ENCODE data around the gene HPSE2. TPM values are rescaled to one million over a fixed set of nuclear protein-coding genes. Genes with fewer than 3 reads are reported as not detected.

The HPSE2 gene
- total RNA-seq, 2 donors from 2014 or later: 0.76 to 2.8 TPM

GRCh38 chr10:98613446-98613845 is 622.2 kb downstream of the HPSE2 start:
- ATAC-seq: no peak
- intact Hi-C loops (cut with DNase I, micrococcal nuclease): no loop called here
- DNase-seq: no peak

DNA sequence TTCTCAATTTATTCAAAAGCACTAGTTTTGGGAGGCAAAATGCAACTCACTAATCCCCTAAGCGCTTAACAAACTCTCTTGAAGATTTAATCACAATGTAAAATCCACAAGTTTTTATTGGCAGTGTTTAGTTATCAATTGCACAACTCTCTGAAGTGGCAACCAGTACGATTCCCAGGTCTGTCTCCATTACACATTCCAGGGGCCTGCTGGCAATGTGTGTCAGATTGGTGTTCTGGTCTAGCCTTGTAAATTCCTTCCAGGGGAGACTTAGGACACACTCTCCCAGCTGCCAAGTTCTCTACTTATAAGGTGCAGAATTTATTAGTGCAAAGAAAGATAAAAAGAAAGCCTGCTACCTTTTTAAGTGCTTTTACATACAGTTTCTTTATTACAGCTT is 624.2 kb downstream of the HPSE2 start:
- ATAC-seq: no peak
- DNase-seq: peak in 1 of 2 donors; percentile 41
- intact Hi-C loops (cut with DNase I, micrococcal nuclease): no loop called here

DNA sequence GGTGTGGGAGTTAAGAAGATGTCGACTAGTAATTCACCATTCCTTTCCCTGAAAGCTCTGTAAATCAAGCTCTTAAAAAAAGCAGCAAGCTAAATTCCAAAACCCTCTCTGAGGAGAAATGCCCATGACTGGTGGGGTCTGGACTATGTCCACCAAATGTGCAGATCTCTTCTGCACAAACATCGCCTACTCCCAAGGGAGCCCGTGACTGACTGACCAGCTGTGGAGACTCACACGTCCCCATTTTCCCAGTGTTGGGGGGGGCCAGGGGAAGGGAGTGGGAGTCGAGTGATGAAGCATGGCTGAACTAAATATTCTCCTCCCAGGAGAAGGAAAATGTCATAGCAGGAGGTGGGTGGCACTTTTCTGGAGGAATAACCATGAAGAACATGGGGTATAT is 624.8 kb downstream of the HPSE2 start:
- DNase-seq: peak; percentile 9 to 35
- ATAC-seq: no peak
- intact Hi-C loops (cut with DNase I, micrococcal nuclease): no loop called here

DNA sequence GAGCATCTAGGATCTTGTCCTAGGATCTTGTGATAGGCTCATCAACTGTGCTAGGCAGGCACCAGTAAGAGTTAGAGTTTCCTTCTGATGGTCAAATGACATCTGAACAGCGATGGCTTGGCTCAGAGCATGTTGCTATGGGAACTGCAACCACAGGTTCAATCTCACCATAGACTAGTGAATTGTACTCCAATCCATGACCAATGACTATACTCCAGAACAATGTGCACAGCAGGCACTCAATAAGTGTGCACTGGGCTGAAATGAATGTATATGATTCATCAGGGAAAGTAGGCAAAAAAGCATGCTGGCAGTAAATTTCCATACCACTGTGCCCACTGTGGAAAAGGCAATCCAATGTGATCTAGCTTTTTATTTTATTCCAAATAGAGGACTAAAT is 625.4 kb downstream of the HPSE2 start:
- intact Hi-C loops (cut with DNase I, micrococcal nuclease): no loop called here
- DNase-seq (no peak), ATAC-seq (no peak)

DNA sequence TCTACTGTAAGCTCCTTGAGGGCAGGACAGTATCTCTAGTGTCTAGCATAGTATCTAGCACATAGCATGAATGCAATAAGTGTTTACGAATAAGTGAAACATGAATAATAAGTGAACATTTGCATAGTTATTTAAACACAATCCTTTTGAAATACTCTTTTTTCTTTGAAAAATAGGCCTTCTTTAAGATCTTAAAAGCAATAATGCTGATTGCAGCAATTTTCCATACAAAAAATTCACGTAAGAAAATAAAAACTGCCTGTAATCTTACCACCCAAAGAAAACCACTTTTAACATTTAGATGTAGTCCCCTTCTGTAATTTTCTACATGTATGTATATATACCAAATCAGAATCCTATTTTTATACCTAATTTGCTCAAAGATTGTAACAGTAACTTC is 626.4 kb downstream of the HPSE2 start:
- ATAC-seq: no peak
- intact Hi-C loops (cut with DNase I, micrococcal nuclease): no loop called here
- no peak for DNase-seq

GRCh38 chr10:98608411-98608810 is 627.2 kb downstream of the HPSE2 start:
- ATAC-seq (no peak), DNase-seq (peak in 1 of 2 donors; percentile 29)
- intact Hi-C loops (cut with DNase I, micrococcal nuclease): no loop called here

- intact Hi-C loops (cut with DNase I, micrococcal nuclease): no loop called here
- ATAC-seq (no peak), DNase-seq (no peak)
Observed at GRCh38 chr10:98602224-98602623, 633.4 kb downstream of the HPSE2 start.

- no peak for DNase-seq
- no peak for ATAC-seq
- intact Hi-C loops (cut with DNase I, micrococcal nuclease): no loop called here
Observed at GRCh38 chr10:98599032-98599610, 636.5 kb downstream of the HPSE2 start.

DNA sequence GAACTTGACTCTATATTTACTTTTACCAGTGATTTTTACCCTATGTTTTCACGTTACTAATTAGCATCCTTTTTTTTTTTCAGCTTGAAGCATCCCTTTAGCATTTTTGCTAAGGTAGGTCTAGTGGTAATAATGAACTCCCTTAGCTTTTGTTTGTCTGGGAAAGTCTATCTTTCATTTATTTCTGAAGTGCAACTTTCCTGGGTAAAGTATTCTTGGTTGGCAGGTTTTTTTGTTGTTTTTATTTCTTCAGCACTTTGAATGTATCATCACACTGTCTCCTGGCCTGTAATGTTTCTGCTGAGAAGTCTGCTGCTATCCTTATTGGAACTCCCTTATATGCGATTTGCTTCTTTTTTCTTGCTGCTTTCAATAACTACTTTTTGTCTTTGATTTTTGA is 639.2 kb downstream of the HPSE2 start:
- intact Hi-C loops (cut with DNase I, micrococcal nuclease): no loop called here
- no peak for ATAC-seq
- no peak for DNase-seq

DNA sequence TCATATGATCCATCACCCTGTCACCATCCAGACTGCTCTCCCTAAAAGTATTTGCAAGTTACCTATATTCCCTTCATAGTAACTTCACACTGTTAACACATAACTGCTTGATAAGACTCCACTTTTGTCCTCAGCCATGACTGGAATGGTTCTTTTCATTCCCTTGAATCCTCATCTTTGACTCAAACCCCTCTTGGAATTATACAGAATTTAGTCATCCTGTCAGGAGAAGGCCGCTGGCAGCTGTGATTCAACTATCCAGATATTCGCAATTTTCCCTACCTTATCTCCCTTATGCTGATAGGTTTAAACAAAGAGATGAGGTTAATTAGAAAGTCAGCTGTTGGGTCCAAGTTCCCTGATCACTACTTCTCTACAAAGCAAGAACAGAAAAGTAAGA is 646.0 kb downstream of the HPSE2 start:
- DNase-seq: no peak
- no peak for ATAC-seq
- intact Hi-C loops (cut with DNase I, micrococcal nuclease): no loop called here

DNA sequence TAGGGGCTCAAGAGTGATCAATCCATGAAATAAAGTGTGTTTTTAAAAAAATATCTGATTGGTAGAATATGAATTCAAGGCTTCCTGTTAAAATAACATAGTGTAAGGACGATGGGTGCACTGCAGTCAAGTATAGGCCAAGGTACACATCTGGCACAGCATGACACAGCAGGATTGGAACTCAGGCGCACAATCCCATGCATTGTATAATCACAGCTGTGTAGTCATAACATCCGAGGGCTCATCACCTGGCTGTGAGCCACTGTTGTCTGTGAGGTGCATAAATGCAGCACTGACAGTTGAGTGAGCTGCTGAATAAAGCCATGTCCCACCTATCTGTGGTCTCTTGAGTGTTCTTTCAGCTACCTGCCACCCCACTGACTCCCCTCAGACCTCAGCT is 646.6 kb downstream of the HPSE2 start:
- ATAC-seq (no peak), DNase-seq (no peak)
- intact Hi-C loops (cut with DNase I, micrococcal nuclease): no loop called here

DNA sequence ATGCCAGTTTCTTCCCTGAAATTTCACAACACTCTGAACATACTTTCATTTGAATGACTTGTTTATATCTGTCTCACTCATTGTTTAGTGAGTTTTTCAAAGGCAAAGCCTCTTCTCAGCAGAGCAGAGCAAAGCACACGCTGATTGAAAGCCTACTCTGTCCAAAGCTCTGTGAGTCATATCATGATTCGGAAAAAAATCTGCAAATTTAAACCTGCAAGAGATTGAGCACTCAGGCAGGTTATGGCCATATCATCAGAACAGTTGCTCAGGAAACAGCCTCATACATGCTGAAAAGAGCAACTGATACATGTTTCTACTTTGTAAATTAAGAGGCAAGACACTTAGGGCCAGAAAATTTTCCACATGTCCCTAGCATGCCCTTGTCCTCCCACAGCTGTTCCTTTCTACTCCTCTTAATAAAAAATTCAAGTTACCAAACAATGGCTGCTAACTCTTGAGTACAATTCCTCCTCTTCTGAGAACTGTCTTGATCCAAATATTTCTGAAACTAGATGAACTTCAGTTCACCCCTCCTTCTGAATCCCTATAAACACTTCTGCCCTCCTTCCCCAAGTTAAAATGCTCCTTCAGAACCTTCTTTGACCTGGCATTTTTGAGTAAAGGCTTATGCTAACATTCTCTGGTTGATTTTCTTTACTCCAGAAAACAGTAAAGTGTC is 648.4 kb downstream of the HPSE2 start:
- ATAC-seq (no peak), DNase-seq (no peak)
- intact Hi-C loops (cut with DNase I, micrococcal nuclease): no loop called here

GRCh38 chr10:98586096-98586495 is 649.6 kb downstream of the HPSE2 start:
- intact Hi-C loops (cut with DNase I, micrococcal nuclease): no loop called here
- ATAC-seq (no peak), DNase-seq (no peak)

GRCh38 chr10:98582363-98582762 is 653.3 kb downstream of the HPSE2 start:
- DNase-seq: no peak
- ATAC-seq: peak; percentile 58
- intact Hi-C loops (cut with DNase I, micrococcal nuclease): no loop called here

GRCh38 chr10:98577578-98577977 is 658.1 kb downstream of the HPSE2 start:
- no peak for DNase-seq
- peak; percentile 50 for ATAC-seq
- intact Hi-C loops (cut with DNase I, micrococcal nuclease): no loop called here

DNA sequence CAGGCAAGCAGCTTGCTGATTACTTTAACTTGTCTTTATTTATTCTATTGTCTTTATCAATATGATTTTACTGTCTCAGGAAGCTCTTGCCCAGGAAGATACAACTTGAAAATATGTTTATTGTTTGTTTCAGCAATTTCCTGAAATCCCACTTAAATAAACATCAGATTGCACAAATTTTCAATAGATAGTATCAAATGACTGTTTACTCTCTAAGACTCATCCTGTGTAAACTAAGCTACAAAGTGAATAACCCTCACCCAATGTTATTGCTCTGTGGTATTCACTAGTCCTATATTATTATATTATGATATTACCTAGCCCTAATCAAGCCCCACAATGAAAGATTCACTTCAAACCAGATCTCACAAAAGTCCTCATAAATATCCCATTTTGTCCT is 658.5 kb downstream of the HPSE2 start:
- ATAC-seq: no peak

DNA sequence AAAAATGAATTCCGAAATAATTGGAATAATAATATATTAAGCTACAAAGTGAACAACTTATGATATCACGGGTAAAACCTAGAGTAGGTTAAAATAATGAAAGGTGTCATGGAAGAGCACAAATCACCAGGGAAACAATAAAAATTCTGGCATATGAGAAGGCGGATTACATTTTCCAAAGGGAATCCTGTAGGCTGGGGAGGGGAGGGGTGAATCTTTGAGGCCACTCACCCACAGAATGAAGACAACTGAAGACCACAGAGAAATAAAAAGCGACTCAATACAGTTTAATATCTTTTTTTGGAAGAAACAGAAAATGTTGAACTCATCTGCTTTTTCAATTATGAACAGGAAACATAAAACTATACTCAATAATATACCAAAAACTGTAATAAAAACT is 659.6 kb downstream of the HPSE2 start:
- intact Hi-C loops (cut with DNase I, micrococcal nuclease): no loop called here
- ATAC-seq: no peak
- no peak for DNase-seq

More for the DNA sequence above, 658.5 kb downstream of the HPSE2 start:
- intact Hi-C loops (cut with DNase I, micrococcal nuclease): no loop called here
- no peak for DNase-seq

- ATAC-seq: no peak
- intact Hi-C loops (cut with DNase I, micrococcal nuclease): no loop called here
- DNase-seq: no peak
Observed at GRCh38 chr10:98572594-98572993, 663.1 kb downstream of the HPSE2 start.

DNA sequence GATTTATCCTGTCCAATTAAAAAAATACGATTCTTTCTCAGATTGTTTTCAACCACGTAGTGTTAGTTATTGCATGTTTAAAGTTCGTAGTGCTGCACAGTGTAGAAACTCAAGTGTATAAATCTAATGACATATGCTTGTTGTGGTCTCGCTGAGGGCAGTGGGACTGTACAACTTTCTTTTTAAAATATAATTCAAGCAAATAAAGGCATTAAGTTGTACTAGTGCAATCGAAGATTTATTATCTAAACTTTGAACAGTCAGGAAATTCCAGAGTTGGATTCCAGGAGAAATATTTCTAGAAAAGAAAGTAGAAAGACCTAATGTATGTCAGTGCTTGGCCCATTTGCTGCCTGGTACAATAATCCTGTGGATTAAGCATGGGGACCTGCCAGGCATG is 664.8 kb downstream of the HPSE2 start:
- DNase-seq (no peak), ATAC-seq (no peak)
- intact Hi-C loops (cut with DNase I, micrococcal nuclease): no loop called here

DNA sequence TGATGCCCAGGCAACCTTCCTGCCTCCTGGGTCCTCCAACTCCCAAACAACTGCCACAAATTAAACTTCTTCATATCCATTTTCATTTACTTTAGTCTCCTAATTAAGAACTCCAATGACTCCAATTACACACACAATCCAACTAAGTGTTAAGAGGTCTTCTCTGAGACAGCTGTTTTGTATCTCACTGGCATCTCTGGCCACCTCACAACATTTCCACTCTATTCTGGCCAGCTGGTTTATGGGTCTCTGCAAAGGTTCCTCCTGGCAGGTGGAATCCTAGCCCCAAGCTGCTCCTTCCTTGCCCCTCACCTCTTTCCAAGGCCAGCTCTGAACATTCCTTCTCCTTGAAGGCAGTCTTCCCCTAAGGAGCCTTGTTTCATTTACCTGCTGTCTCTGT is 665.8 kb downstream of the HPSE2 start:
- DNase-seq: no peak
- intact Hi-C loops (cut with DNase I, micrococcal nuclease): no loop called here

DNA sequence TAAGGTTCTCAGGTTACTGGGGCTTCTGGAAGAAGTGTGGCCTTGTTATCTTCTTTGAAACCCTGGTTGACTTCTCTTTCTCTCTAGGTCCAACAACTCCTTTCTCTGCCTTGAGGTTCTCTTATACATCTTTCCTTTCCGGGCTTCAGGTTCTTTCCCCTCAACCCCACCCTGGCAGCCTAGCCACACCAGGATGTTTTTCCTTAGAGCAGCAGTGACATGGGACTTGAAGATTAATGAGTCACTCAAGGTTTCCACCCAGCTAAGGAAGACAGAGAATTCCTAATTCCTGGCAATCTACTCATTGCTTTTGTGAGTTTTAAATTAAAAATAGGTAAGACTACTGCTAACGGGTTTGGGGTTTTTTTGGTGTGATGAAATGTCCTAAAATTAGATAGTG is 667.1 kb downstream of the HPSE2 start:
- DNase-seq: no peak
- intact Hi-C loops (cut with DNase I, micrococcal nuclease): no loop called here
- ATAC-seq: no peak

More for the DNA sequence above, 665.8 kb downstream of the HPSE2 start:
- no peak for ATAC-seq
